HG02852 (cell line): ENCODE results near the gene ZYG11A.
"Not testable (repeated sequence)": the region's sequence is repeated elsewhere in the genome, so short reads cannot be mapped to it uniquely, and the experiment has no call there.

ENCODE experiments used
- ATAC-seq: cut with Tn5 transposase; IDR thresholded peaks from one replicate; pipeline ENCODE4 v1.9.1; 2021; ENCODE audit warnings: mild to moderate bottlenecking, moderate library complexity; ENCODE audit not compliant: unreplicated experiment

The ZYG11A gene

DNA sequence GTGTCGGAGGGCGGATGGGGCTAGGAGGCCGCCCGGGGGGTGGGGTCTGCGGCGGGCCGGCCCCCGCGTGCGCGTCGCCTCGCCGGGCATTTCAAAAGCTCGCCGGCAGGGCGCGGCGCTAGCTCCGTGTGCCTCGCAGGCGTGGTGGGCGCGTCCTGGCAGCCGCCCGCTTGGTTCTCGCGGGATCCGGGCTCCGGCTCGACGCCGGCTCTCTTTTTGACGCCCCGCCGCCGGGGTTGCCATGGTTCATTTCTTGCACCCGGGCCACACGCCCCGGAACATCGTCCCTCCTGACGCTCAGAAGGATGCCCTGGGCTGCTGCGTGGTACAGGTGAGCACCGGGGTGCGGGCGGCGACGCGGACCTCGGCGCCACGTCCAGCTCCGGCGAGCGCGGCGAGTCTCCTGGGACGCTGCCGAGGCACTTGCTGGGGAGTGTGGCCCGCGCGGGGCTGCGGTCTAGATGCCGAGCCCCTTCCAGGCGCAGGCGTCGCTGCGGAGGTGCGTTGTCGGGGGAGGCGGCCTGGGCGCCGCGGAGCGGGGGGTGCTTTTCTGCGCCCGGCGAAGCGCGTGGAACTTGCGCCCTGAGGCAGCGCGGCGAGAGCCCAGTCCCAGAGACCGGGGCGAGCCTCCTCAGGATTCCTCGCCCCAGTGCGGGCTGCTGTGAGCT lies at the start of gene ZYG11A:
Gene ZYG11A, plus strand, starts transcription at position 118 of the 668 bp plus-strand sequence. Its CDS starts 124 bp downstream, at position 242.
- ATAC-seq, result peak; percentile 84

DNA sequence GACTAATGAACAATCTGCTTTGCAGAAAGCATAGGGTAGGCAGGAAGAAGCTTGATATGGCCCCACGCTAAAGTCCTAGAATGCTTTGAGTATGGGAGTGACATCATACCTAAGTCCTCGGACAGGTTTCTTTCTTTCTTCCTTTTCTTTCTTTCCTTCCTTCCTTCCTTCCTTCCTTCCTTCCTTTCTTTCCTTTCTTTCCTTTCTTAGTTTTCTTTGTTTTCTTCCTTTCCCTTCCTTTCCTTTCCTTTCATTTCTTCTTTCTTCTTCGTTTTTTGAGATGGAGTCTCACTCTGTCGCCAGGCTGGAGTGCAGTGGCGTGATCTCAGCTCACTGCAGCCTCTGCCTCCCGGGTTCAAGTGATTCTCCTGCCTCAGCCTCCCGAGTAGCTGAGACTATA lies 48.8 kb upstream of the ZYG11A start:
- ATAC-seq, result not testable (repeated sequence)

DNA sequence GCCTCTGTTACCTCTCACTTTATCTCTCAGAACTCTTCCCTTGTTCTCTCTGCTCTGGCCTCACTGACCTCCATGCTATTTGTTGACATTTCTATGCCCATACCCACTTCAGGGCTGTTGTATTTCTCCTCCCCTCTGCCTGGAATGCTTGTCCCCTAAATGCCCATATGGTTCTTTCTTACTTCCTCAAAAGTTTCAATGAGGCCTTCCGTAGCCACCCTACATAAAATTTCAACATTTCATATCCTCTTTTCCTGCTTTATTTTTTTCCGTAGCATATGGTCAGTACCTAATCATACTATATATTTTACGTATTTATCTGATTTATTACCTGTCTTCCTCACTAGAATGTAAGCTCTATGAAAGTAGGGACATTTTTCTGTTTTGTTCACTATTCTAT lies 47.1 kb upstream of the ZYG11A start:
- no peak for ATAC-seq

DNA sequence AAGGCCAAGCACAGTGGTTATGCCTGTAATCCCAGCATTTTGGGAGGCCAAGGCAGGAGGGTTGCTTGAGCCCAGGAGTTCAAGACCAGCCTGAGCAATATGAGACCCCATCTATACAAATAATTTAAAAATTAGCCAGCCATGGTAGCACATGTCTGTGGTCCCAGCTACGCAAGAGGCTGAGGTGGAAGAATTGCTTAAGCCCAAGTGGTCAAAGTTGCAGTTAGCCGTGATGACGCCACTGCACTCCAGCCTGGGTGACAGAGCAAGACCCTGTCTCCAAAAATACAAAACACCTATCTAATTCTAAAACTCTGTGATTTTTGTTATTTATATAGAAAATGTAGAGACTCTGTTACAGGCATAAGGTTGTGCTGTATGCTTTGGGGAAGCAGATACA lies 44.2 kb upstream of the ZYG11A start:
- ATAC-seq, result no peak

DNA sequence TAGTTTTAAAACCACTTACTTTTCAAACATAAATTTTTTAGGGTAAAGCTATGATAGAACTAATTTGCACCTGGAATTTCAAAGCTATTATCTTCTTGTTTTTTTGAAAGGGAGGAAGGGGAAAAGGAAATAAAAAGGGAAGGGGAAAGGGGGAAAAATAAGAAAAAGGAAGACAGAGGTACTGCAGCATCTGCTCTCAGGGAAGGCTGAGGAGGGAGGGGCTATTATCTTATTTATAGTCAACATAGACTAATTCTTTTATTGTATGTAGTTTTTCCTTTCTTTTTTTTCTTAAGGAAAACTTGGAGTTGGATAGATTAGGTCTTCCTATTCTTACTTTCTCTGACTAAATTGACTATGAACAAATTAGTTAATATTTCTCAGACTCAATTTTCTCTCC lies 41.5 kb upstream of the ZYG11A start:
- no peak for ATAC-seq

DNA sequence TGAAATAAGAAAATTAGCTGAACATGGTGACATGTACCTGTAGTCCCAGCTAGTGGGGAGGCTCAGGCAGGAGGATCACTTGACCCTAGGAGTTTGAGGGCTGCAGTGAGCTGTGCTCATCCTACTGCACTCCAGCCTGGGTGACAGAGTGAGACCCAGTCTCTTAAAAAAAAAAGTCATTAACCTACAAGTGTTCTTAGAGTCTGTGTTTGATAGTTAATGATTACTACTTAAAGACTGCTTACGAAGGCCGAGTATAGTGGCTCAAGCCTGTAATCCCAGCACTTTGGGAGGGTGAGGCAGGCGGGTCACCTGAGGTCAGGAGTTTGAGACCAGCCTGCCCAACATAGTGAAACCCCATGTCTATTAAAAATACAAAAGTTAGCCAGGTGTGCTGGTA lies 38.5 kb upstream of the ZYG11A start:
- ATAC-seq, result not testable (repeated sequence)

DNA sequence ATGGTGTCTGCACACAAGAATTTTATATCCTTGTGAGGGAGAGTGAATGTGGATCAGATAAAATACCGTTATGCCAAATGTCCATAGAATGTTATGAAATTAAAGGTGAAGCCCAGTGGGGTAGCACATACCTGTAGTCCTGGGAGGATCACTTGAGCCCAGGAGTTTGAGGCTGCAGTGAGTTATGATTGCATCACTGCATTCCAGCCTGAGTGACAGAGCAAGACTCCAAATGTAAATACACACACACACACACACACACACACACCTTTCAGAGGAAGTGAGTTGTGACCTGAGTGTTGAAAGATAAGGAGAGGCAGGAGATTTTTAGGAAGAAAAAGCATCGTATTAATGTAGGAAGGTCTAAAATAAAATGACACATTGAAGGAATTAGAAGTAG lies 28.1 kb upstream of the ZYG11A start:
- ATAC-seq, result no peak

DNA sequence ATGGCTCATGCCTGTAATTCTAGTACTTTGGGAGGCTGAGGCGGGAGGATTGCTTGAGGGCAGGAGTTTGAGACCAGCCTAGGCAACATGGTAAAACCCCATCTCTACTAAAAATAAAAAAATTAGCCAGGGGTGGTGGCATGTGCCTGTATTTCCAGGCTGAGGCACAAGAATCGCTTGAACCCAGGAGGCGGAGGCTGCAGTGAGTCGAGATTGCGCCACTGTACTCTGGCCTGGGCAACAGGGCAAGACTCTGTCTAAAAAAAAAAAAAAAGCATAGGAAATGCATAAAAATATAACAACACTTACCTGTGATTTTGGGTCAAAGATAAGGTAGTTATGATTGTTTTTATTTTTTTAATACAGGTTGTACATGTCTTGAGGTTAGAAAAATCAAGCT lies 21.7 kb upstream of the ZYG11A start:
- ATAC-seq, result not testable (repeated sequence)

DNA sequence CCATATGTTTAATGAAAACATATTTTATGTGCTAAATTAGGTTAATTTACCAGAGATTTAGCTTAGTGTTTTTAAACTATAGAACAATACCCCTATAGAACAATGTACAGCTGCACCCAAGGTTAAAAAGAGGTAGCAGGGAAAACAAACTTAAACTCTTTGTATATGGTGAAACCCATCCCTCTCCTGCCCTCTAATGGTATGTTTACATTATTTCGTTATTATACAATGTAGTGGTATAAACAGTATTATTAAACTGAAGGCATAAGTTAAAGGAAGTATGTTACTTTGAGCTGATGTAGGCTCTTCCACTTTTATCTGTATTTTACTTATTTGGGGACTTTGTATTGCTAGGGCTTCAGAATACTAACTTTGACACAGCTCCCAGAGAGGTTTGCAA lies 16.7 kb upstream of the ZYG11A start:
- no peak for ATAC-seq

DNA sequence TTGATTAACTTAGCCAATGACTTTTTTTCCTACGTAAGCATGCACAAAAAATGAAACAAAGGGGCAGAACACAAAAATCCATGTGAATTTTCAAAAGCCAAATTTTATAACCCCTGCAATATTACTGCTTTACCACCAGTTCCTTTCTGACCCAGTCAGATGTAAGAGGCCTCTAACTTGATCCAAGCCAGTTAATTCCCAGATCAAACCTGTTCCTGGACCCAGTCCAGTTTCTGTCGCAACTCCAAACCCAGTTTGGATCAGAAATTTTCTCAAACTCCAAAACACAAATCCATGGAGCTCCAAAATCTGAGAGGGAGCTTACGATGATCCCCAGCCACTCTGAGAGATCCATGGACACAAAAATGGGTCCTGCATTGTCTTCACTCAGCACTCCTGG lies 7.8 kb upstream of the ZYG11A start:
- ATAC-seq, result no peak

DNA sequence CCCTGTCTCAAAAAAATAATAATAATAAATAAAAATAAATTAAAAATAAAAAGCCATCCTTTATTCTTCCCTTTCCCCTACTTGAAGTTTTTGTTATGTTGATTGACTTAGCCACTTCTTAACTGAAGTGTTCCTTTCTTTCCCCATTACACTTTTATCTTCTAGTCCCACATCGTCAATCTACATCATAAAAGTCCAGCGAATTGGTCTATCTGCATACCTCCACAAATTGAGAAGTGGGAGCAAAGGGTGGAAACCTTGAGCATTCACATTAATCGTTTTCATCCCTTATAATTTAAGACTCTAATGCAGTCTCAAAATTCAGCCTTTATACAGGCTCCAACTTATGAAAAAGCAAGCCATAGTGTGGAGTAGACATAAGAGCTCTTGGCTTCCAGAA lies 6.5 kb upstream of the ZYG11A start:
- no peak for ATAC-seq

DNA sequence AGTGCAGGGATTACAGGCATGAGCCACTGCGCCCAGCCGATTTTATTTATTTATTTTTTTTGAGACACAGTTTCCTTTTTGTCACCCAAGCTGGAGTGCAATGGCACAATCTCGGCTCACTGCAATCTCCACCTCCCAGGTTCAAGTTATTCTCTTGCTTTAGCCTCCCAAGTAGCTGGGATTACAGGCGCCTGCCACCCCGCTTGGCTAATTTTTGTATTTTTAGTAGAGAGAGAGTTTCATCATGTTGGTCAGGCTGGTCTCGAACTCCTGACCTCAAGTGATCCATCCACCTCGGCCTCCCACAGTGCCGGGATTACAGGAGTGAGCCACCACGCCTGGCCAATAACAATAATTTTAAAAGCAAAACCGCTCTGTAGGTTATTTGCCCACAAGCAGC lies 3.4 kb upstream of the ZYG11A start:
- not testable (repeated sequence) for ATAC-seq

DNA sequence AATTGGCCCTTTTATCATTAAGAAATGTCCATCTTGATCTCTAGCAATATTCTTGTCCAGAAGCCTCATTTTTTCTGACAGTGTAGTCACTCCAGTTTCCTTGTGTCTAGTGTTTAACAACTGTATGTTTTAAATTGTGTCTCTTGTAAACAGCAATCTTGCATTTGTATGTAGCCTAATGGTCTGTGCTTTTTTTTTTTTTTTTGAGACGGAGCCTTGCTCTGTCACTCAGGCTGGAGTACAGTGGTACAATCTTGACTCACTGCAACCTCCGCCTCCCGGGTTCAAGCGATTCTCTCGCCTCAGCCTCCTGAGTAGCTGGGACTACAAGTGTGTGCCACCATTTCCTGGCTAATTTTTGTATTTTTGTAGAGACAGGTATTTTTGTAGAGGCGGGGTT lies 2.6 kb downstream of the ZYG11A start:
- ATAC-seq, result not testable (repeated sequence)

DNA sequence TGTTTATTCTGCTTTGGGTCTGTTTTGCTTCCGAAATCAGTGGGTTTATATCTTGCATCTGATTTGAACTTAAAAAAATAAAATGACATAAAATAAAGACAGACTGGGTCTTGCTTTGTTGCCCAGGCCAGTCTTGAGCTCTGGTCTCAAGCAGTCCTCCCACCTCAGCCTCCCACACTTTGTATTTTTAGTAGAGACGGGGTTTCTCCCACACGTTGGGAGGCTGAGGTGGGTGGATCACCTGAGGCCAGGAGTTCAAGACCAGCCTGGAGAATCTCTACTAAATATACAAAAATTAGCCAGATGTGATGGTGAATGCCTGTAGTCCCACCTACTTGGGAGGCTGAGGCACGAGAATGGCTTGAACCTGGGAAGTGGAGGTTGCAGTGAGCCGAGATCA lies 5.9 kb downstream of the ZYG11A start:
- no peak for ATAC-seq

DNA sequence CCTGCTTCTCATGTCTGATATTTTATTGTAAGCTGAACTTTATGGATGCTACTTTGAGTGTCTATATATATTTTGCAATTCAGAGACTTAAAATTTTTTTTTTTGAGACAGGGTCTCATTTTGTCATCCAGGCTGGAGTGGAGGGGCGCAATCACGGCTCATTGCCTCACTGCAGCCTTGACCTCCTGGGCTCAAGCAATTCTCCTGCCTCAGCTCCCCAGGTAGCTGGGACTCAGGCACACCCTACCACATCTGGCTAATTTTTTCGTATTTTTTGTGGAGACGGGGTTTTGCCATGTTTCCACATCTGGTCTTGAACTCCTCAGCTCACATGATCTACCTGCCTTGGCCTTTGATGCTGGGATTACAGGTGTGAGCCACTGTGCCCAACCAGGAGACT lies 8.4 kb downstream of the ZYG11A start:
- ATAC-seq, result no peak

DNA sequence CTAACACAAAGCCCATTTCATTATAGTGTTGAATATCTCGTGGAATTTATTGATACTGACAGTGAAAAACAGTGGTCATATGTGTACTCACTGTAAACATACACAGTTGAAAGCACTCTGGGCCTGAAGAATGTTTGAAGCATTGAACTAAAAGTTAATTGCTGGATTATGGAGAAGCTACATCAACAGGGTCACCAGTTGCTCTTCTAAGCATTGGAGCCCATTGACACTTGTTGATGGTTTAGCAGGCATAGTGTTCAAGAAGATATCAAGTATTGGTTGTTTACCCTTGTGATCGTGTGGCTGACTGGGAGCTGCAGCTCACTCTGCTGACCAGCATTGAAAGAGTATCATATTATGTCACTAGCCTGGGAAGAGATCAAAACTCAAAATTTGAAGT lies 10.3 kb downstream of the ZYG11A start:
- no peak for ATAC-seq

DNA sequence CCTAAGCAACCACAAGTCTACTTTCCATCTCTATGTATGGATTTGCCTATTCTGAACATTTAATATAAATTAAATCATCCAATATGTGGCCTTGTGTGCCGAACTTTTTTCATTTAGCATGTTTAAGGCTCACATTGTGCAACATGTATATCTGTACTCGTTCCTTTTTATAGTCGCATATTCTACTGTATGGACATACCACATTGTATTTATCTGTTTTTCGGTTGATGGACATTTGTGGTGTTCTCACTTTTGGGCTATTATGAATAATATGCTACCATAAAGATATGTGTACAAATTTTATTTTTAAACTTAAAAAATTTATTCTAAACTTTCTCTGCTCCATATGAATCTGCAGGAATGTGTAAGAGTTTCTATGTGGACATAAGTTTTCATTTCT lies 13.0 kb downstream of the ZYG11A start:
- ATAC-seq, result no peak

DNA sequence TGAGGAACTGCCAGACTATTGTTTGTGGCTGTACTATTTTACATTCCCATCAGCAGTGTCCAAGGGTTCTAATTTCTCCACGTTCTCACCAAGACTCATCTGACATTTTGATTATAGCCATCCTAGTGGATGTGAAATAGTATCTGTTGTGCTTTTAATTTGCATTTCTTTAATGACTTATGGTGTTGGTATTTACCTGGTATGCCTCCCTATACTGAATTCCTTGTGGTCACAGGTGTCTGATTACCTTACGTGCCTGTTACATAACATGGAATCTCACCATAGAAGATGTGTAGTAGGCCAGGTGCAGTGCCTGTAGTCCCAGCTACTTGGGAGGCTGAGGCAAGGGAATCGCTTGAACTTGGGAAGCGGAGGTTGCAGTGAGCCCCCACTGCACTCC lies 13.5 kb downstream of the ZYG11A start:
- ATAC-seq, result no peak

DNA sequence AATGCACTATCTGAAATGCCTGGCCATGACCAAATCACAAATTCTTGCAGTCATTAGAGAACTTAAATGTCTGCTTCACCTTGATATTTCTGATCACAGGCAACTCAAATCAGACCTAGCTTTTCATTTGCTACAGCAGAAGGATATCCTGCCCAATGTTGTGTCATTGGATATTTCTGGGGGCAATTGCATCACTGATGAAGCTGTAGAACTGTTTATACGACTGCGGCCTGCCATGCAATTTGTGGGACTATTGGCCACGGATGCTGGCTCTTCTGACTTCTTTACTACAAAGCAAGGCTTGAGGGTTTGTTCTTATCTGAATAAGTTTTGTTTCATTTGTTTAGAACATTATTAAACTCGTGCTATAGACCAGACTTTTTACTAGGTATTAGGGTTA lies 14.9 kb downstream of the ZYG11A start:
- no peak for ATAC-seq

DNA sequence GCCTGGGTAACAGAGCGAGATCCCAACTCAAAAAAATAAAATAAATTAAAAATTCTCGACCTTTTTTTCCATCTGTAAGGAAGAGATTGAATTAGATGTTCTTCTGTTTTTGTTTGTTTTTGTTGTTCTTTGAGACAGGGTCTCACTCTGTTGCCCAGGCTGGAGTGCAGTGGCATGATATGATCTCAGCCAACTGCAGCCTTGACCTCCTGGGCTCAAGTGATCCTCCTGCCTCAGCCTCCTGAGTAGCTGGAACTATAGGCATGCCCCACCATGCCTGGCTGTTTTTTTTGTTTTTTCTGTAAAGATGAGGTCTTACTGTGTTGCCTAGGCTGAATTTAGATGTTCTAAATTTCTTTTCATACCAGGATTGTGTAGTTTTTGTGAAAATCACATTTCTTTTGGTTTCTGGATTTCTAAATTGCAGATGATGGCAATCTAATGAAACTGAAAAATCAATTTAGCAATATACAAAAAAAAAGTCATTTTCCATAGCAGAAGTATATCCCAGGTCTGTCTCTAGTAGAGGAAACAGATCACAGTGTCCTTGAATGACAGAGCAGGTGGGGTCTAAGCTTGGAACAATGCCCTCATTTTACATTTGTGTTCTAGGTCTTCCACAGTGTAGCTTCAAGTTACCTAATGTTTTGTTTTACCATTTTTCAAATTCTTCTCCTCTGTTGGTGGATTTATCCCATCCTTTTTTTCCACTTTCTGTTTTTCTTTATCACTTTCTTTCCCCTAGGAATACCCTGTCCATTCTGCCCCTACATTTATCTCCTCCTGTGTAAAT lies 20.3 kb downstream of the ZYG11A start:
- no peak for ATAC-seq

DNA sequence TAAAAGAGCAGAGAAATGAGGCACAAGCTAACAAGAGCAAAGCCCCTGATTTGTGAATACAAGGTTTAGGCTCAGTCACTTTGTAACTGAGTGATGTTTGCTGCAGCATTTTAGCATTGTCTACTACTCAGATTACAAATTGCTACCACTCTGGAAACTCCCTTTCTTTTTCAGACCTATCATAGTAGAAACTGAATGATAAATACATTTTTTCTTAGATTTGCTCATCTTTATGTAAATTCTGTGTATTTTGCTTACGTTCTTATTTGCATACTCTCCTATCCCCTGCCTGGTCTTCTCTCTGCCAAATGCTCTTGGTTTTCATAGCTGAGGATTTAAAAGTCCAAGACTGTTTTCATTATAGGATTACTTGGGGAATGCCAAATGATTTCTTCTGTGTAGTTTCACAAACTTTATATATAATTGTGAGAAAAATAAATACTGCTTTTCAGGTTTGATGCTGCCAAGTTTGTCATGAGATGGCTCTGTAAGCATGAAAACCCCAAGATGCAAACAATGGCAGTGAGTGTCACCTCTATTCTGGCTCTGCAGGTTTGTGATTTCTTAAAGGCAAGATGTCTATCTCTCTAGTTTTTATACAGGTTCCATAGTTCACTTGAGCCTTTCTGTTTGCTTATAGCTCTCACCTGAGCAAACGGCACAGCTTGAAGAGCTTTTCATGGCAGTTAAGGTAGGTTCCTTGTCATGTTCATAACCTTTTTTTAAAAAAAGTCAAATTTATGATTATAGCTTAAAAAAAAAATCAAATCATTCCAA lies 24.7 kb downstream of the ZYG11A start:
- peak; percentile 95 for ATAC-seq

DNA sequence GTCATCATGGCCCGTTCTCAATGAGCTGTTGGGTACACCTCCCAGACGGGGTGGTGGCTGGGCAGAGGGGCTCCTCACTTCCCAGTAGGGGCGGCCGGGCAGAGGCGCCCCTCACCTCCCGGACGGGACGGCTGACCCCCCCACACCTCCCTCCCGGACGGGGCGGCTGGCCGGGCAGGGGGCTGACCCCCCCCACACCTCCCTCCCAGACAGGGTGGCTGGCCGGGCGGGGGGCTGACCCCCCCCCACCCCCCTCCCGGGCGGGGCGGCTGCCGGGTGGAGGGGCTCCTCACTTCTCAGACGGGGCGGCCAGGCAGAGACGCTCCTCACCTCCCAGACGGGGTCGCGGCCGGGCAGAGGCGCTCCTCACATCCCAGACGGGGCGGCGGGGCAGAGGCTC lies 27.2 kb downstream of the ZYG11A start:
- ATAC-seq, result not testable (repeated sequence)
